NCI-H526 treated with DMSO at 0.1 percent for 48 hours (cell line): ENCODE data around the gene CIAO1.
"Not testable (repeated sequence)": the region's sequence is repeated elsewhere in the genome, so short reads cannot be mapped to it uniquely, and the experiment has no call there.

Experiments
- DNase-seq: peaks from one replicate; lab custom pipeline; 2025; lab: John Stamatoyannopoulos, UW

The CIAO1 gene

GRCh38 chr2:96276787-96277499 is 10.9 kb downstream of the CIAO1 start:
- DNase-seq = no peak

GRCh38 chr2:96287273-96287856 is 21.3 kb downstream of the CIAO1 start:
- no peak for DNase-seq

- no peak for DNase-seq
Observed at GRCh38 chr2:96291751-96292150, 25.7 kb downstream of the CIAO1 start.

GRCh38 chr2:96294271-96294670 is 28.2 kb downstream of the CIAO1 start:
- DNase-seq = not testable (repeated sequence)

- DNase-seq = no peak
Observed at GRCh38 chr2:96296925-96297324, 30.9 kb downstream of the CIAO1 start.

GRCh38 chr2:96301865-96302264 is 35.8 kb downstream of the CIAO1 start:
- DNase-seq = no peak

- no peak for DNase-seq
Observed at GRCh38 chr2:96304606-96305005, 38.6 kb downstream of the CIAO1 start.

- peak; percentile 63 for DNase-seq
Observed at GRCh38 chr2:96305091-96305978, 39.3 kb downstream of the CIAO1 start, which contains the start of gene SNRNP200. TSS of gene SNRNP200 (minus strand) at chr2:96305546. CDS start at chr2:96305437, 109 bp downstream.

GRCh38 chr2:96305979-96306308 is 39.9 kb downstream of the CIAO1 start:
- no peak for DNase-seq

GRCh38 chr2:96306370-96306769 is 40.3 kb downstream of the CIAO1 start:
- no peak for DNase-seq

GRCh38 chr2:96308248-96308647 is 42.2 kb downstream of the CIAO1 start:
- no peak for DNase-seq

- DNase-seq = no peak
Observed at GRCh38 chr2:96315005-96315399, 49.0 kb downstream of the CIAO1 start.

GRCh38 chr2:96315400-96316071 is 49.5 kb downstream of the CIAO1 start:
- no peak for DNase-seq

GRCh38 chr2:96316999-96317398 is 51.0 kb downstream of the CIAO1 start:
- no peak for DNase-seq

- DNase-seq = no peak
Observed at GRCh38 chr2:96317584-96317997, 51.6 kb downstream of the CIAO1 start.

GRCh38 chr2:96318723-96319122 is 52.7 kb downstream of the CIAO1 start:
- DNase-seq = no peak

- DNase-seq = no peak
Observed at GRCh38 chr2:96319396-96319795, 53.4 kb downstream of the CIAO1 start.

GRCh38 chr2:96320326-96320725 is 54.3 kb downstream of the CIAO1 start:
- DNase-seq = no peak

GRCh38 chr2:96320728-96321622 is 55.0 kb downstream of the CIAO1 start:
- peak; percentile 49 for DNase-seq
